GM12878 (cell line): ENCODE results near the gene TEX54. TPM values are rescaled to one million over a fixed set of nuclear protein-coding genes. Genes with fewer than 3 reads are reported as not detected.
A peak's percentile ranks its signal among the peaks of the same experiment; 100 is the strongest.

ENCODE experiments used
- ATAC-seq: fragments of 200-7000 bp; cut with Tn5 transposase; 3 replicates; pipeline ENCODE4 v1.9.1; 2020; ENCODE audit warnings: mild to moderate bottlenecking, moderate library complexity
- BruUV-seq: library from RNA; stranded (reverse); fragments of 400-500 nt; replicated peaks from 2 replicates; lab custom pipeline; 2021; lab: Mats Ljungman, UMichigan
- CTCF ChIA-PET: fragments of 300-600 bp; sonication (Branson Sonifier 250); formaldehyde crosslinking; extraction: SDS; loops from one replicate; lab custom pipeline; 2021; ENCODE audit warnings: inconsistent platforms; lab: Yijun Ruan, JAX
- POLR2A ChIA-PET: fragments of 350-600 bp; formaldehyde crosslinking; extraction: SDS; loops from one replicate; lab custom pipeline; 2021; ENCODE audit warnings: inconsistent platforms; lab: Charles Lee
- RAD21 ChIA-PET: fragments of 300-600 bp; sonication (Branson Sonifier 250); formaldehyde crosslinking; loops from one replicate; lab custom pipeline; 2023; ENCODE audit warnings: antibody characterized with exemption; ENCODE audit not compliant: unreplicated experiment; lab: Charles Lee
- SMC1A ChIA-PET: fragments of 300-600 bp; sonication (Branson Sonifier 250); formaldehyde crosslinking; loops from one replicate; lab custom pipeline; 2023; ENCODE audit not compliant: unreplicated experiment, uncharacterized antibody; lab: Charles Lee
- DNase-seq: peaks from one replicate; pipeline ENCODE4 v3.0.0-alpha.2; 2011; ENCODE audit warnings: low read depth, low spot score
- FAIRE-seq: peaks from 3 replicates; lab custom pipeline; 2011; peaks lifted over from hg19 to GRCh38; lab: Jason Lieb, UNC
- H2AFZ ChIP-seq: 2 replicates; pipeline ENCODE4 v1.6.0; 2011; ENCODE audit warnings: low read depth, low read length, control low read depth; ENCODE audit not compliant: control insufficient read depth
- H3K27ac ChIP-seq: 2 replicates; pipeline ENCODE4 v1.5.1; 2011; ENCODE audit warnings: control low read depth; ENCODE audit not compliant: control insufficient read depth, insufficient read depth
- H3K27me3 ChIP-seq, 2 experiments: replicated peaks in 1 of 2; 2 replicates each; pipeline versions ENCODE4 v1.6.0 to v1.6.1; 2011; ENCODE audit warnings: low read length in 1 of 2; ENCODE audit not compliant: control insufficient read depth in 2 of 2, insufficient read depth in 2 of 2
- H3K36me3 ChIP-seq, 2 experiments: 2 replicates each; pipeline ENCODE4 v1.5.1; 2011; ENCODE audit warnings: low read length in 1 of 2; ENCODE audit not compliant: control insufficient read depth in 2 of 2, insufficient read depth in 2 of 2
- H3K4me1 ChIP-seq: 2 replicates; pipeline ENCODE4 v1.6.1; 2011; ENCODE audit warnings: mild to moderate bottlenecking, low read length, moderate library complexity, mixed read lengths; ENCODE audit not compliant: control insufficient read depth, insufficient read depth
- H3K4me2 ChIP-seq: 2 replicates; pipeline ENCODE4 v1.6.0; 2011; ENCODE audit warnings: control low read depth; ENCODE audit not compliant: control insufficient read depth, insufficient read depth
- H3K4me3 ChIP-seq: fragments of 200-600 bp; sonication (generic); 2 replicates; pipeline ENCODE4 v1.5.1; 2016
- H3K79me2 ChIP-seq: 2 replicates; pipeline ENCODE4 v1.6.0; 2011; ENCODE audit warnings: low read length; ENCODE audit not compliant: control insufficient read depth, insufficient read depth
- H3K9ac ChIP-seq: 2 replicates; pipeline ENCODE4 v1.8.0; 2011; ENCODE audit warnings: low read length, control low read depth, mixed read lengths; ENCODE audit not compliant: control insufficient read depth, insufficient read depth
- H3K9me3 ChIP-seq: replicated peaks from 3 replicates; pipeline ENCODE4 v1.5.1; 2011; ENCODE audit warnings: mild to moderate bottlenecking, low read length; ENCODE audit not compliant: control insufficient read depth, insufficient read depth
- H4K20me1 ChIP-seq: 2 replicates; pipeline ENCODE4 v1.6.0; 2011; ENCODE audit not compliant: control insufficient read depth, insufficient read depth
- BACH1 ChIP-seq: fragments of 450-650 bp; IDR thresholded peaks from 2 replicates; pipeline ENCODE4 v1.6.1; 2017; ENCODE audit warnings: mild to moderate bottlenecking, borderline replicate concordance
- BHLHE40 ChIP-seq, 2 experiments: fragments of 450-650 bp in 1 of 2; IDR thresholded peaks; 2 replicates each; pipeline ENCODE4 v1.6.1; 2011 to 2017; ENCODE audit warnings: low read depth in 2 of 2, borderline replicate concordance in 1 of 2, improper control_type of control experiment in 1 of 2, low read length in 1 of 2, mild to moderate bottlenecking in 1 of 2
- CBX5 ChIP-seq: sonication (generic); IDR thresholded peaks from 2 replicates; pipeline ENCODE4 v1.6.1; 2016; ENCODE audit warnings: low read depth, moderate library complexity, mild to moderate bottlenecking, inconsistent platforms
- EP300 ChIP-seq, 2 experiments: fragments of 150-350 bp in 1 of 2; IDR thresholded peaks; 2 replicates each; pipeline ENCODE4 v1.6.1; 2011 to 2012; ENCODE audit warnings: low read depth in 2 of 2, low read length in 2 of 2, borderline replicate concordance in 1 of 2, improper control_type of control experiment in 1 of 2, inconsistent platforms in 1 of 2; ENCODE audit not compliant: control insufficient read depth in 1 of 2
- IKZF1 ChIP-seq: fragments of 450-650 bp; conservative IDR thresholded peaks from 2 replicates; pipeline ENCODE4 v1.6.1; 2017; ENCODE audit warnings: antibody characterized with exemption, mild to moderate bottlenecking
- IKZF2 ChIP-seq, 2 experiments: fragments of 450-650 bp; IDR thresholded peaks; 2 replicates each; pipeline ENCODE4 v1.6.1; 2017; ENCODE audit warnings: mild to moderate bottlenecking in 2 of 2, moderate library complexity in 2 of 2
- MXI1 ChIP-seq: fragments of 150-350 bp; IDR thresholded peaks from 2 replicates; pipeline ENCODE4 v1.6.1; 2011; ENCODE audit warnings: low read depth, mild to moderate bottlenecking, inconsistent platforms, low read length, improper control_type of control experiment
- NFIC ChIP-seq: IDR thresholded peaks from 2 replicates; pipeline ENCODE4 v1.6.1; 2012; ENCODE audit warnings: low read depth, mild to moderate bottlenecking, inconsistent platforms, low read length, moderate library complexity
- POLR2A ChIP-seq: IDR thresholded peaks from 2 replicates; pipeline ENCODE4 v1.6.1; 2011; ENCODE audit warnings: low read depth, mild to moderate bottlenecking, low read length
- POLR2AphosphoS5 ChIP-seq: IDR thresholded peaks from 2 replicates; pipeline ENCODE4 v1.6.1; 2011; ENCODE audit warnings: mild to moderate bottlenecking, low read length, inconsistent platforms
- RUNX3 ChIP-seq: IDR thresholded peaks from 2 replicates; pipeline ENCODE4 v1.6.1; 2012; ENCODE audit warnings: low read length, inconsistent platforms
- SMARCA5 ChIP-seq: fragments of 450-650 bp; IDR thresholded peaks from 2 replicates; pipeline ENCODE4 v1.6.1; 2017; ENCODE audit warnings: mild to moderate bottlenecking
- SP1 ChIP-seq: IDR thresholded peaks from one replicate; pipeline ENCODE4 v1.6.1; 2011; ENCODE audit warnings: low read depth, low read length
- SPI1 ChIP-seq: IDR thresholded peaks from 2 replicates; pipeline ENCODE4 v1.6.1; 2011; ENCODE audit warnings: low read depth, mild to moderate bottlenecking, low read length, moderate library complexity, borderline replicate concordance; ENCODE audit not compliant: insufficient read depth
- YBX1 ChIP-seq: fragments of 450-650 bp; IDR thresholded peaks from 2 replicates; pipeline ENCODE4 v1.6.1; 2016; ENCODE audit warnings: antibody characterized with exemption
- YY1 ChIP-seq: IDR thresholded peaks from 2 replicates; pipeline ENCODE4 v1.6.1; 2011; ENCODE audit warnings: low read depth, mild to moderate bottlenecking, low read length
- ZNF24 ChIP-seq: fragments of 450-650 bp; IDR thresholded peaks from 2 replicates; pipeline ENCODE4 v1.6.1; 2017; ENCODE audit warnings: antibody characterized with exemption, mild to moderate bottlenecking
- ZNF622 ChIP-seq: fragments of 450-650 bp; IDR thresholded peaks from 2 replicates; pipeline ENCODE4 v1.6.1; 2017; ENCODE audit warnings: mild to moderate bottlenecking, inconsistent platforms
- ZSCAN29 ChIP-seq: fragments of 450-650 bp; IDR thresholded peaks from 2 replicates; pipeline ENCODE4 v1.6.1; 2017; ENCODE audit warnings: mild to moderate bottlenecking, moderate library complexity
- WGBS: methylation state at CpG from one replicate; pipeline ENCODE4 v1.1.6; 2016; ENCODE audit warnings: low lambda C conversion rate; ENCODE audit not compliant: insufficient replicate concordance, insufficient coverage; ENCODE audit errors: missing lambda C conversion rate; 5-methylcytosine and 5-hydroxymethylcytosine counted together
- in situ Hi-C: fragments of 300-500 bp; cut with MboI; formaldehyde crosslinking; loops from 9 replicates; pipeline ENCODE4 v1.14.3; 2018; ENCODE audit warnings: mixed read lengths
- intact Hi-C: fragments of 100-400 bp; cut with micrococcal nuclease; formaldehyde crosslinking; loops from one replicate; pipeline ENCODE4 v1.14.2; 2022; ENCODE audit not compliant: unreplicated experiment
- polyA plus RNA-seq, 11 experiments: library from polyadenylated mRNA; depleted of rRNA in 4 of 11; unstranded in 6 of 11; stranded (reverse) in 5 of 11; fragments of >200 nt; fragmentation: Nextera tagmentation in 4 of 11; fragmentation: Illumina TruSeq in 1 of 11; extraction: Ambion mirVana in 4 of 11; extraction: Trizol in 1 of 11; gene quantifications; 1 replicate in 1 of 11; 2 replicates in 10 of 11; pipeline versions ENCODE4 v1.2.1 to v1.2.3, GENCODE V29; 2011 to 2016; ENCODE audit warnings: inconsistent platforms in 2 of 11, missing spikeins in 2 of 11, low read depth in 1 of 11
- total RNA-seq, 4 experiments: library from RNA; depleted of rRNA in 3 of 4; stranded (reverse); fragments of >200 nt in 3 of 4; fragmentation: Illumina TruSeq in 1 of 4; extraction: Trizol in 1 of 4; gene quantifications; 2 replicates each; pipeline versions ENCODE4 v1.2.1 to v1.2.3, GENCODE V29; 2013 to 2021

Gene TEX54
- total and polyA plus RNA-seq, 10 of the 15 experiments (the other 5 are each of a cell fraction or from before 2014, with no cell fraction given) = 0.38 to 0.68 (median 0.51) TPM; not detected in 7

DNA sequence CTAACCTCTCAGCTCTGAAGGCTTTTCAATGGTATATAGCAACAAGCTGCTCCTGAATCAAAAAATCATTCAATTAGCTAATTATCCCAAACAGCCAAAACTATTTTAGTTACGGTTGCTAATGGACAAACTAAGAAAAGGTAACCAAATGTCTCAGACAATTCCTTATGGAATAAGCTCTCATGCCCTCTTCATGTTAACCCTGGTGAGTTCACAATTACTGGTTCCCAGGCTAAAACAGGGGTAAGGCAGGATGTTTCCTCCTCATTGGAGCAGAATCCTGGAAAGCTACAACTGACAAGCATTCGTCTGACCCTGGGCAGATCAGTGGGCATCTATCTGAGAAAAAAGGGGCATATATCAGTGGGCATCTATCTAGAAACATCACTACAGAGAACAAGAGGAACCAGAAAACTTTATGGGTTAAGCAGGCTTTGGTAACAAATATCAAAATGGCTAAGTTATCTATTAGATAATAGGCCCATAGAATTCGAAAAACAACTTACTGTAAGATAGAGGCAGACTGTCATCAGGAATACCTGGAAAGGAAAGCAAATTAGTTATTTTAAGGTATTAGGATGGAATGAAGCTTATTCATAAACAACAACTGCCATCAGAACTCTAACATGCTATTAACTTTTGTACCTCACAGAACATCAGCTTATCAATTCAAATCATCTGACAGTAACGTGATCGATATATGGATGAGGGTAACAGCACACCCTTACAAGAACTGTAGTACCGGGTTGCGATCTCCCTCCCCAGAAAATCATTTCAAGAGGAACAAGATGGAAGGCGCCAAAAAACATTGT, 21.6 kb upstream of the TEX54 start (continued):
- TF ChIP-seq POLR2AphosphoS5 (no peak), NFIC (0 out of 2 replicates have a peak, but pooled peaks have one; percentile 9), SPI1 (no peak), ZSCAN29 (no peak), BHLHE40 (IDR thresholded peaks at IDR 0.05; ENCODE audit: borderline replicate concordance in 1 of 2, low read depth in 2 of 2, low read length in 1 of 2) (no peak)
- TF ChIP-seq, all 136 proteins: peak for 7

DNA sequence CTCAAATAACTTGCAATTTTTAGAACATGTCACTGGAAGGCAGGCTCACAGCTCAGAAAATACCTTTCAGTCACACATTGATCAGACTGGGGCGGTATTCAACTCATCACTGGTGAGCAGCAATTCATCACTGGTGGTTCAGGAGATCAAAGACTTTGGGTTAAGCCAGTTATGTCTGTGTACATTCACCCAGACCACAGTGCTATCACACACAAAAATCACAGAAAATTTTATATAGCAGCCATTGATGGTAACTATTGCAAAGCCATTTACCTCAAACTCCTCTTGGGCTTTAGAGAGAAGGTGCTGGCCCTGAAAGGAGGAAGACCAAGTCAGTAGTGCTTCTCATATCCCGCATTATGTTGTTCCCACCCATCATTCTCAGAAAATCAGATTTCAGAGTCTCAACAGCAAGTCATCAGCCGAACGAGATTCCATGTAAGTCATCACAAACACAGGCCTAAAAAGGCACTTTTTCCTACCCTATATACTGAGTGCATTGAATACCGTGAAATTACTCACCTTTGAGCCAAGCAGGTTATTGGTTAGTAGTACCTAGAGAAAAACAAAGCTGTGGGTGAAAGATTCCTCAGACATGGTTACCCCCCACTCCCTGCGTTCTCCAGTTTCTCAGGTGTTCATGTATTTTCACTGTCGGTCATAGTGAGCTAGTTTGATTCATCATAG, 20.8 kb upstream of the TEX54 start:
- in situ Hi-C loops (no loop called here), intact Hi-C loops (no loop called here)
- Histone ChIP-seq H3K79me2 (peaks cover 70% of the 10 kb centered on the region), H3K9me3 (no peaks in the 10 kb centered on the region), H4K20me1 (0 out of 2 replicates have a peak, but pooled peaks cover 3% of the 10 kb centered on the region), H3K27ac (peak overlapping the region; percentile 61; the same call in 1 of the 2 replicates), H3K9ac (peak overlapping the region; percentile 88), H3K36me3 (peaks cover 17 to 32% of the 10 kb centered on the region in 2 experiments), H3K4me2 (peak overlapping the region; percentile 94), H2AFZ (no peak overlapping the region), H3K4me3 (peak overlapping the region; percentile 91), H3K27me3 (no peaks in the 10 kb centered on the region), H3K4me1 (peaks cover 17% of the 10 kb centered on the region)
- ChIA-PET POLR2A (interaction anchor here (0.5 to 7.8 kb wide), 17 partner anchors 8 to 188 kb away, joined by 3 to 92 read pairs (median 6); partner anchors contain the start of genes C11orf98, CSKMT, SLC3A2 and STX5), RAD21 (interaction anchor here (1.0 to 3.6 kb wide), 6 partner anchors 10 to 241 kb away, joined by 3 to 31 read pairs (median 4); partner anchors contain the start of genes C11orf98, CSKMT, EML3 and TMEM179B), CTCF (interaction anchor here (0.6 to 5.9 kb wide), 8 partner anchors 8 to 310 kb away, joined by 3 to 68 read pairs (median 4); partner anchors contain the start of gene TMEM179B), SMC1A (interaction anchor here (0.9 to 5.2 kb wide), 15 partner anchors 8 to 186 kb away, joined by 3 to 36 read pairs (median 5); partner anchors contain the start of genes SLC3A2, STX5, TEX54 and WDR74)
- no TSS peak for BruUV-seq
- no peak for DNase-seq
- no peak for FAIRE-seq
- WGBS = 10% methylated on average over 7 of the region's 7 CpGs
- no peak for ATAC-seq
- TF ChIP-seq YBX1 = no peak
- TF ChIP-seq SP1 = no peak
- TF ChIP-seq ZNF622 = no peak
- TF ChIP-seq ZSCAN29 = no peak
- TF ChIP-seq IKZF1 = no peak
- peak; percentile 17; the same call in 1 of the 2 replicates for TF ChIP-seq RUNX3
- TF ChIP-seq BACH1 = no peak
- no peak for TF ChIP-seq IKZF2 (IDR thresholded peaks at IDR 0.05)
- TF ChIP-seq ZNF24 = no peak
- no peak for TF ChIP-seq SMARCA5
- TF ChIP-seq MXI1 = no peak
- peak; percentile 45 for TF ChIP-seq POLR2A
- TF ChIP-seq CBX5 = no peak
- no peak for TF ChIP-seq EP300 (IDR thresholded peaks at IDR 0.05; ENCODE audit: borderline replicate concordance in 1 of 2, control insufficient read depth in 1 of 2, low read depth in 2 of 2, low read length in 2 of 2)
- TF ChIP-seq YY1 = no peak
